Hindlimb muscle (tissue), 1 donor: ENCODE data around the gene RET. TPM values are rescaled to one million over a fixed set of nuclear protein-coding genes. Genes with fewer than 3 reads are reported as not detected.

Source experiments
- DNase-seq: peaks from one replicate; pipeline ENCODE4 v3.0.0-alpha.2; 2013
- polyA plus RNA-seq: library from polyadenylated mRNA; unstranded; fragments of 120-200 nt; gene quantifications from one replicate; pipeline ENCODE4 v1.2.1, GENCODE V29; 2013; ENCODE audit not compliant: insufficient read length

Gene RET
- 4.7 TPM for polyA plus RNA-seq

DNA sequence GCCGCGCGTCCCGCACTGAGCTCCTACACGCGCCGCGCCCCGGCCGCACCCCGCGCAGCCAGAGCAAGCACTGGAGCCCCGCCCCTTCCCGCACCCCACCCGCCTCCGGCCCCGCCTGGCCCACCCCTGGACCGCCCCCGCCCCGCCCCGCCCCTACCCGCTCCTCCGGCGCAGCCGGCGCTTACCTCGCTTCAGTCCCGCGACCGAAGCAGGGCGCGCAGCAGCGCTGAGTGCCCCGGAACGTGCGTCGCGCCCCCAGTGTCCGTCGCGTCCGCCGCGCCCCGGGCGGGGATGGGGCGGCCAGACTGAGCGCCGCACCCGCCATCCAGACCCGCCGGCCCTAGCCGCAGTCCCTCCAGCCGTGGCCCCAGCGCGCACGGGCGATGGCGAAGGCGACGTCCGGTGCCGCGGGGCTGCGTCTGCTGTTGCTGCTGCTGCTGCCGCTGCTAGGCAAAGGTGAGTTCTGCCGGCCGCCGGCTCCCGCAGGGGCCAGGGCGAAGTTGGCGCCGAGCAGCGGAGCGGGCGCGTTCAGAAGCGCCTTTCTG is at the start of gene RET:
RET (plus strand) TSS at position 194 of the 545 bp plus-strand sequence; CDS start at position 384, 190 bp downstream.
- DNase-seq: no peak

- no peak for DNase-seq
Measured at GRCh38 chr10:43027331-43027955, 49.4 kb upstream of the RET start.

DNA sequence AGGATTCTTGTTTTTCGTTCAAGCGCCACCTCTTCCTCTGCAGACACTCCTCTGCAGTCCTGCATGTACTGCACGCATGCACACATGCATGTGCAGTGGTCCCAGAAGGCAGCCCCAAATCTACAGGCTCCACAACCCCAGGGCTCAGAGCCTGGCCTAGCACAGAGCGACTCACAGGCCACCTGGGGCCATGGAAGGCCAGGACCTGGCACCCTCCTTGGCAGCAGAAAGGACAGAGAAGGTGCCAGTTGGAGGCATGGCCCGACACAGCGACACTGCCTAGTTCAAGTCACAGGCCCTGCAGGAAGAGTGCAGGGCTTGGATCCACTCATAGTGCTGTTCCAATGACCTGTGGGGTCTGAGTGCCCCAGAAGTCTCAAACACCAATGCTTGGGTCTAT is 48.7 kb upstream of the RET start:
- no peak for DNase-seq

- no peak for DNase-seq
Measured at GRCh38 chr10:43029043-43029442, 47.8 kb upstream of the RET start.

GRCh38 chr10:43032613-43033012 is 44.3 kb upstream of the RET start:
- DNase-seq: no peak

DNA sequence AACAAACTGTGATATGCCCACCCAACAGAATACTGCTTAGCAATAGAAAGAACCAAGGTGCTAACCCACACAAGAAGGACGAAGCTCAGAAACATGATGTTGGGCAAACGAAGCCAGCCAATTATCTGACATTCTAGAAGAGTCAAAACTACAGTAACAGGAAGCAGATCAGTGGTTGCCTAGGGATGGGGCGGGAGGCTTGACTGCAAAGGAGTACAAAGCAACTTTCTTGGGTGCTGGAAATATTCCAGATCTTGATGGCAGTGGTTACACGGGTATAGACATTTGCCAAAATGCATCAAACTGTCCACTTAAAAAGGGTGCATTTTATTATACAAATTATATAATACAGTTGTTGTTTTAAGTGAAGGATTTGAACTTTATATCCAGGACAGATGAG is 41.1 kb upstream of the RET start:
- DNase-seq: no peak

DNA sequence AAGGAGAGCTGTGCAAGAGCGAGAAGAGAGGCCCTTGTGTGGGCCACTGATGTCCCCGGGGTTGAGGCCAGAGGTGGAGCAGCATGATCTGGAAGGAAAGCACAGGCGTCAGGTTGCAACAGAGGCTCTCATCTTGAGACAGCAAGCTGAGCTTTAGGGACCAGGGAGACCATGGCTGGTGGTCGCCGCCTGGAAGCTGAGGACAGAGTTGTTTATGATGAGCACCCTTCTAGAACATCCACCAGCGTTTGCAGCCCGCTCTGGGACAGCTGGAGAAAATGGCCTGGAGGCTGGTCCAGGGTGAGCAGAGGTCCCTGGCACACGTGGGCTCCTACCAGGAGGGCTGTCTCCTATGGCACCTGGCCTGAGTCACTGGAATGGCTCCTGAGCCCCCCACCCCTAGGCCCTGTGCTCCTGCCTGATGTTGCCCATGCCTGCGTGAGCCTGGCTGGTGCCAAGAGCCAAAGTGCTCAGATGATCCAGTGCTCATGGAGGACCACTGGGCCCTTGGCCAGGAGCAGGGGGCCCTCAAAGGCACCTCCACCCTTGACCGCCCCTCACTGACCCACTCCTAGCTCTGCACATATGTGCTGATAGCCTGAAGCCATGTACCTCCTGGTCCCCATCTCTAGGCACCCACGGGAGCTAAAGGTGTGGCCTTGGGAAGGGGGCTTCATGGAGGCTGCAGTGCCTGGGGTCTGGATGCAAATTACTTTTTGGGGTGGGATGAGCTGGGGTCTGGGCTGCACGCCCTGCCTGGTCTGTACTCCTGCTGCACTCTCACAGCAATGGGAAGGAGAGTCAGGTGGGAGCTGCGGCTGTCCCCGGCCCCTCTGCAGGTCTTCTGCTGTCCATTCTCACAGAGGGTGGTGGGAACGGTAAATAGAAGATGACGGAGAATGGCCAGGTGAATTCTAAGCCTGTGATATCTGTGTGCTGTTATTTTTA is 40.1 kb upstream of the RET start:
- no peak for DNase-seq

DNA sequence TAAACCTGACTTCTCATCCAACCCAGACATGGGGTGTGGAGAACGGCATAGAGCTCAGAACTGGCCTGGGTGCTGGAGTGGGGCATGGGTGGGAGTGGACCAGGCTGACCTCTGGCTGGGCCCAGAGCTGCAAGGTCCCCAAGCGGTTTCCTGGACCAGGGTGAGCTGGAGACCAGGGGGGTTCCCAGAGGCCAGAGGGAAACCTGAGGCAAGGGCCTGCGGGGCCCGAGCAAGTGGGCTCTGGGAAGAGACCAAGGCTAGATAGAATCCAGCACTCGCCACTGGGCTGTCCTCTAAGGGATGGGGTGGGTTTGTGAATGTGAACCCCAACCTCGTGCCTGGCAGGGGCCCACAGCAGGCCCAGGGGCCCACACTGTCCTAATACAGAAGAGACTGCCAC is 39.4 kb upstream of the RET start:
- DNase-seq: no peak

GRCh38 chr10:43037942-43038782 is 38.7 kb upstream of the RET start:
- no peak for DNase-seq

DNA sequence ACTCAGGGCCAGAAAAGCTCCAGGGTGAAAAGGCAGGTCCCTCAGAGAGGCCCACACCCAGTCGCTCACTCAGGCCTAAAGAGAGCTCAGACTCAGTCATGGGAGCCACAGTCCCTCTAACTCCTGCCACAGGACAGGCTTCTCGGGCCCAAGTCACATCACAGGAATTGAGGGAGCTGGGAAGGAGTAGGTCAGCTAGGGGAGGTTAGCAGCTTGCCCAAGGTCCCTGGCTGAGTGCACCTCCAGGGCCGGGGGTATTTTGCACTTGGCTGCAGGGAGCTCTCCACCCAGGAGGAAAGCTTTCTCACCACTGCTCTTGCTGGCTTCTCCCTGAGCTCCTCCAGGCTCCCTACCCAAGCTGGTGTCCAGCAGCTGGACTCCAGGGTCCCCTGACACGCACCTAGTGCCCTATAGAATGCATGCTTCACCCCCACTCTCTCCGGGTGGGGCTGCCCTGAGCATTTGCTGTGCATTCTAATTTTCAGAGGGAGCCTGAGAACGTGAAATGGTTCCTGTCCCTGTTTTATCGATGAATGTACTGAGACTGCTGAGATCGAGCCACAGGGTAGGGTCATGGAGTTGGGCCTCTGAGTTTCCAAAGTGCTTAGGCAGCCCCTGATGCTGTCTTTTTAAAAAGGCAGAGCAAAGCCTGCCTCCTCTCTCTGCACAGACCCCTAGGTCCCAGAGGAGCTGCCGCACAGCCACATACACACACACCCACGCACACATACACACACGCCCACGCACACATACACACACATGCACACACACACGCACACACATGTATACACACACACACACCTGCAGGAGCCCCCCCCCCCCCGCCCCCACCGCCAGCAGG is 37.9 kb upstream of the RET start:
- no peak for DNase-seq

- peak; percentile 19 for DNase-seq
Measured at GRCh38 chr10:43039624-43040481, 37.0 kb upstream of the RET start.

DNA sequence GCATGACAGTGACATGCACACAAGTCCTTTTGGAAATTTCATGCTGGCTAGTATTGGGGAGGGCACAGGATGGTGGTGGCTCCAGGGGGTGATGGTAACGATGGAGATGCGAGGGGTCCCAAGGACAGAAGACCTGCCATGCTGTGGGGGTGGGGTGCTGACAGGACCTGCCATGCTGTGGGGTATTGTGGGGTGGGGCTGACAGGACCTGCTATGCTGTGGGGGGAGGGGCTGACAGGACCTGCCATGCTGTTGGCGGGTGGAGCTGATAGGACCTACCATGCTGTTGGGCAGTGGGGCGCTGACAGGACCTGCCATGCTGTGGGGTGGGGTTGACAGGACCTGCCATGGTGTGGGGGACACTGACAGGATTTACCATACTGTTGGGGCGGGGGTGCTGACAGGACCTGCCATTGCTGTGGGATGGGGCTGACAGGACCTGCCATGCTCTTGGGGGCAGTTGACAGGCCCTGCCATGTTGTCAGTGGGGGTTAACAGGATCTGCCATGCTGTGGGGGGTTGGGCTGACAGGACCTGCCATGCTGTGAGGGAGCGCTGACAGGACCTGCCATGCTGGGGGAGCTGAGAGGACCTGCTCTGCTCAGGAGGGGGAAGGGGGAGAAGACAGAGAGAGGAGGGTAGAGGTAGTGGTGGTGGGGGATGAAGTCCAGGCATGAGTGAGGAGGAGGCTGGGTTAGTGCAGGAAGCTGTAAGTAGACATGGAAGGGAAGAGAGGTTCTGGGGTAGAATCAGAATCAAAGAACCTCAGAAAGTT is 36.2 kb upstream of the RET start:
- DNase-seq: no peak

DNA sequence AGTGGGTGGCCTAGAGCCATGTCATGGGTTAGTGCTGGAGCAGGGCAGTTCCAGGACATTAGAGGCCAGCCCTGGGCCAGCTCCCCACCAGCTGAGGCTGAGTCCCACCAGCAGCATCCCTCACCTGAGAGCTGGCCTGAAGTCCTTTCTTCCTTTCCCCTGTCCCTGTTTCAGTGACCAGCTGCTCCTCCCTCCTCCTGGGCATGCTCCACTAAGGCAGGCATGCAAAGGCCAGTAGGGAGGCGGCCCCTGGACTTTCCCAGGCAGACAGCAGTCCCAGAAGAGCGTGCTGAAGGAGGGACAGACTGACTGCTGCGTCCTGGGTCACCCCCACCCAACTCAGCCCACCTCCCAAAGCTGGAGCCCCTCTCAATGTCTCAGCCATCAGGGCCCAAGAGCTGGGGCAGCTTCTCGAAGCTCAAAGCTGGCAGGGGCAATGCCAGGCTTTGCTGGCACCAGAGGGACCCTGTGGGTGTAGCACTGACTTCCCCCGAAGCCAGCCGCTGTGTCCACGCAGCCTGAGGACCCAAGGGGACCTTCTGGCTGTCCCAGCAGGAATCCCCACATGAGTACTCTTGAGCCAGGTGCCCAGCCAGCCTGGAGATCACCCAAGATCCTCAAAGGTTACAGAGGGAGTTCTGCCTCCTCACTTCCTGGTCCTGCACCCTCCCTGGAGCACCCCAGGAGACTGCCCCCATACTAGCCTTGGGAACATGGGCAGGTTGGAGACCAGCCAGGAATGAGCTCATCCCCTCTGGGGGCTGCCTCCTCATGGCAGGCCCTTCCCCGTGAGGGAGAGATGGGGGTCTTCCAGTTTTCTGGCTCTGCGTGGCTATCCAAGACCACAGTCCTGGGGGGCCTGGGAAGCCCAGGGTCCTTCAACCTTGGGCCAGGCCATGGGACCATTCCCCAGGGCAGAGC is 35.2 kb upstream of the RET start:
- no peak for DNase-seq

DNA sequence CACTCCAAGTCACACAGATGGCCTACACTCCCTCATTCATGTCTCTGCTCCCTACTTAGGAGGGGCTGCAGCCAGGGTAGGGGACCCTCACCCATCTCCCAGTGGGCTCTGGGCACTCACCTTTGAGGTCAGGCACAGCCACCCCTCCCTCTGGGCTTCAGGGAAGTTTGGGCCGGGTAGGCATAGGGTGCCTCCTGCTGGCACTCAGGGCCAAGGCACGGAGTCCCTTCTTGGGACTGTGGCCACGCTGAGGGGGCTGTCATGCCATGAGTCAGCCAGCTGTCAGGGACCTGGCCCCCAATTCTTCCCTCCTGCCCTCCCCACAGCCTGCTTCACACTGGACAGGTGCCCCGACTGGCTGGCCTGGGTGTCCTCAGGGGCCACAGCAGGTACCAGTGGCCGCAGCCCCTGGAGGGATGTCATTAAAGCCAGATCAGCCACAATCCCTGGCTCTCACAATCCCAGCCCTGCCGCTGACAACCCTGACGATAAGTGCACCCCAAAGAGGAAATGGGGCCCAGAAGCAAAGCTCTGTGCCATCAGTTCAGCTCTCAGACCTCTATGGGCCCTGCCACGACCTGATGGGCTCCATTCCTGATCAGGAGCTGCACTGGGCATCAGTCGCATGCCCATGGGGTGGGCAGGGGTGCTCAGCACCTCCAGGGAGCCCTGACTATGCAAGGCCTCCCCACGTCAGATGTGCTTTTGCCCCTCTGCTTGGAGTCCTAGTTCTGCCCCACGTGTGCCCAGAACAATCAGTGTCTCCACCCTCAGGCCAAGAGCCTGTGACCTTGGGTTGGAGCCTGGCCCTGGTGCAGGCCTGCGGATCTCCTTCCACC is 34.1 kb upstream of the RET start:
- DNase-seq: no peak

DNA sequence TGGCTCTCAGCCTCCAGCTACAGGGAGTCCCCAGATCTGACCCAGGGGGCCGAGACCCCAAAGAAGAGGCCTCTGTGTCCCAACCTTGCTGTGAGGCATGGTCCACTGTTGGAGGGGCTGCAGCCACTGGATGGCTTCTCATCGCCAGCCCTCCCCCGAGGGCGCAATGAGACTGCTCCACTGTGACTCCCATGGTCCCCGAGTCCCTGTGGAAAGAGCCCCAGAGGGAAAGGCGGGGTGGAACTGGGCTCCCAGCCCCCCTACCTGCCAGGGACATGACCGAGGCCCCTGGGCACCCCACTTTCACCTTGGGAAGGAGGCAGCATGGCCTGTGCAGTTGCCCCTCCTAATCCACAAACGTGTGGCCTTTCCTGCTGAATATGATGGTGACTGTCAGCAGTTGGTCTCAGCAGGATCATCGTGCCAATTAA is 33.5 kb upstream of the RET start:
- no peak for DNase-seq

DNA sequence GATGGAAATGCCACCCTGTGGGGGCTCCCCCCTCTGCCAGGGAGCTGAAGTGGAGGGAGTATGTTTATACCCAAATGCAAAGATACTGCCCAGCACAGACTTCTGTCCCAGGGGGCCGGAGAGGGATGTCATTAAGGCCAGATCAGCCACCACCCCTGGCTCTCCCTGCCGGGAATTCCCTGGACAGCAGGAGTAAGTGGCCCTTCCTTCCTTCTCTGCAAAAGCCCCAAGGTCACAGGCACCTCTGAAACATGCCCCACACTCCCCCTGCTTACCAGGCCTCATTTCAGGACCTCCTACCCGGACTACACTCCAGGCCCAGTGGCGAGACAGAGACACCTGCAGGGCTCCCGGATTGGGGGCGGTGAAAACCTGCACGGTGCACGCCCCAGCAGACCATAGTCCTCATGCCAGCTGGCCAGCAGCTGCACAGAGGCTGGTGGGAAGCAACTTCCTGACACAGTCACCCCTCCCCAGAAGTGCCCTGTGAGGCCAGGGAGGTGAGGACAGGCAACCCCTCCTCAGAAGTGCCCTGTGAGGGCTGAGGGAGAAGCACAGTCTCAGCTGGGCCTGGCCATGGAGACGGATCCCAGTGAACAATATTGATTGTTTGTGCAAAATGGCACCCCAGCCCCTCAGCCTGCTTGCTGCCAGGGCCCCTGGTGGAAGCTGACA is 33.0 kb upstream of the RET start:
- DNase-seq: no peak

DNA sequence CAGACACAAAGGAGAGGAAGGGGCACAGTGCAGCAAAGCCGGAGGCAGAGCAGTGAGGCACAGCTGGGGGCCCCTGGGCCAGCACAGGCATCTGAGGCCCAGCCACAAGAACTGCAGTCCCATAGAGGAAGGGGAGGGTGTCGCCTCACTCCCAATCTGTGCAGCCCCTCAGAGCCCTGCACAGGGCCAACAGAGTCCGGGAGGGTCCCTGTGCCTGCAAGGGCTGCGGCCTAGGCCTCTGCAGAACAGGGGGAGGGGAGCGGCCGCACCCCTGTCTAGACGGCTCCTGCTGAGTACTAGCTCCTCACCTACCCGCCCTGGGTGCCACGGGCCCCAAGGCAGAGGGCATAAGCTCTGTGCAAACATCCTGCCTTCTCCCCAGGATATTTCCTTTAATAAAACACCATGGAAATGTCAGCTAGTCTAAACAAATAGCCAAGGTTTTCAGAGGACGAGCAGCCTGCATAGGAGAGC is 32.4 kb upstream of the RET start:
- DNase-seq: no peak
